ENCODE results near the gene SCAPER. TPM values are rescaled to one million over a fixed set of nuclear protein-coding genes. Genes with fewer than 3 reads are reported as not detected.
A peak's percentile ranks its signal among the peaks of the same experiment; 100 is the strongest.

The SCAPER gene
- total and polyA plus RNA-seq, 10 of the 15 experiments (the other 5 are each of a cell fraction or from before 2014, with no cell fraction given), result 1.0 to 7.7 (median 3.9) TPM

DNA sequence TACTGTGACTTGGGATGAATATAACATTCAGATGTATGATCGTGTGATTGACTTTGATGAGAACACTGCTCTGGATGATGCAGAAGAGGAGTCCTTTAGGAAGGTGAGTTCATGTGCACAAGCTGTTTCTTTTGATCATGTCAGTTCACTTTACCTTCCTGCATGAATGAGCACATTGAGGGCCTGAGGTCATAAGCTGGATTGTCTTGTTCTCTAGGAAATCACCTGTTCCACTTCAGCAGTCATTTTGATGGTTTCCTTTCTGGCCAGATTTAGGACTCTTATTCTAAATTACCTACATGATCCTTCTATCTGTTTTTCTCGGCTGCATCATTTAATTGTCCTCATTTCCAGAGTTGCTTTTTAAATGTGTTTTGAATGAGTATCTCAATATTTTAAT is 30.5 kb upstream of the SCAPER start (continued):
- TF ChIP-seq, protein P1, sequence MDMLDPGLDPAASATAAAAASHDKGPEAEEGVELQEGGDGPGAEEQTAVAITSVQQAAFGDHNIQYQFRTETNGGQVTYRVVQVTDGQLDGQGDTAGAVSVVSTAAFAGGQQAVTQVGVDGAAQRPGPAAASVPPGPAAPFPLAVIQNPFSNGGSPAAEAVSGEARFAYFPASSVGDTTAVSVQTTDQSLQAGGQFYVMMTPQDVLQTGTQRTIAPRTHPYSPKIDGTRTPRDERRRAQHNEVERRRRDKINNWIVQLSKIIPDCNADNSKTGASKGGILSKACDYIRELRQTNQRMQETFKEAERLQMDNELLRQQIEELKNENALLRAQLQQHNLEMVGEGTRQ (IDR thresholded peaks at IDR 0.05; ENCODE audit: borderline replicate concordance, low read depth, low read length), result no peak
- TF ChIP-seq SIN3A (IDR thresholded peaks at IDR 0.05; ENCODE audit: low read depth, low read length), result no peak
- TF ChIP-seq, protein P2, sequence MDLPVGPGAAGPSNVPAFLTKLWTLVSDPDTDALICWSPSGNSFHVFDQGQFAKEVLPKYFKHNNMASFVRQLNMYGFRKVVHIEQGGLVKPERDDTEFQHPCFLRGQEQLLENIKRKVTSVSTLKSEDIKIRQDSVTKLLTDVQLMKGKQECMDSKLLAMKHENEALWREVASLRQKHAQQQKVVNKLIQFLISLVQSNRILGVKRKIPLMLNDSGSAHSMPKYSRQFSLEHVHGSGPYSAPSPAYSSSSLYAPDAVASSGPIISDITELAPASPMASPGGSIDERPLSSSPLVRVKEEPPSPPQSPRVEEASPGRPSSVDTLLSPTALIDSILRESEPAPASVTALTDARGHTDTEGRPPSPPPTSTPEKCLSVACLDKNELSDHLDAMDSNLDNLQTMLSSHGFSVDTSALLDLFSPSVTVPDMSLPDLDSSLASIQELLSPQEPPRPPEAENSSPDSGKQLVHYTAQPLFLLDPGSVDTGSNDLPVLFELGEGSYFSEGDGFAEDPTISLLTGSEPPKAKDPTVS (IDR thresholded peaks at IDR 0.05; ENCODE audit: low read depth, low read length), result no peak
- TF ChIP-seq ASH2L (IDR thresholded peaks at IDR 0.05; ENCODE audit: borderline replicate concordance, low read depth), result no peak
- TF ChIP-seq, protein P3, sequence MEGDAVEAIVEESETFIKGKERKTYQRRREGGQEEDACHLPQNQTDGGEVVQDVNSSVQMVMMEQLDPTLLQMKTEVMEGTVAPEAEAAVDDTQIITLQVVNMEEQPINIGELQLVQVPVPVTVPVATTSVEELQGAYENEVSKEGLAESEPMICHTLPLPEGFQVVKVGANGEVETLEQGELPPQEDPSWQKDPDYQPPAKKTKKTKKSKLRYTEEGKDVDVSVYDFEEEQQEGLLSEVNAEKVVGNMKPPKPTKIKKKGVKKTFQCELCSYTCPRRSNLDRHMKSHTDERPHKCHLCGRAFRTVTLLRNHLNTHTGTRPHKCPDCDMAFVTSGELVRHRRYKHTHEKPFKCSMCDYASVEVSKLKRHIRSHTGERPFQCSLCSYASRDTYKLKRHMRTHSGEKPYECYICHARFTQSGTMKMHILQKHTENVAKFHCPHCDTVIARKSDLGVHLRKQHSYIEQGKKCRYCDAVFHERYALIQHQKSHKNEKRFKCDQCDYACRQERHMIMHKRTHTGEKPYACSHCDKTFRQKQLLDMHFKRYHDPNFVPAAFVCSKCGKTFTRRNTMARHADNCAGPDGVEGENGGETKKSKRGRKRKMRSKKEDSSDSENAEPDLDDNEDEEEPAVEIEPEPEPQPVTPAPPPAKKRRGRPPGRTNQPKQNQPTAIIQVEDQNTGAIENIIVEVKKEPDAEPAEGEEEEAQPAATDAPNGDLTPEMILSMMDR (IDR thresholded peaks at IDR 0.05 in 2 of 3, conservative IDR thresholded peaks at IDR 0.05 in 1 of 3; ENCODE audit: control insufficient read depth in 2 of 3, extremely low read depth in 1 of 3, insufficient read depth in 1 of 3, low read depth in 3 of 3, low read length in 3 of 3), result no peak
- TF ChIP-seq PML (IDR thresholded peaks at IDR 0.05; ENCODE audit: low read length), result no peak
- no peak for TF ChIP-seq LARP7 (IDR thresholded peaks at IDR 0.05)
- TF ChIP-seq, protein P4, sequence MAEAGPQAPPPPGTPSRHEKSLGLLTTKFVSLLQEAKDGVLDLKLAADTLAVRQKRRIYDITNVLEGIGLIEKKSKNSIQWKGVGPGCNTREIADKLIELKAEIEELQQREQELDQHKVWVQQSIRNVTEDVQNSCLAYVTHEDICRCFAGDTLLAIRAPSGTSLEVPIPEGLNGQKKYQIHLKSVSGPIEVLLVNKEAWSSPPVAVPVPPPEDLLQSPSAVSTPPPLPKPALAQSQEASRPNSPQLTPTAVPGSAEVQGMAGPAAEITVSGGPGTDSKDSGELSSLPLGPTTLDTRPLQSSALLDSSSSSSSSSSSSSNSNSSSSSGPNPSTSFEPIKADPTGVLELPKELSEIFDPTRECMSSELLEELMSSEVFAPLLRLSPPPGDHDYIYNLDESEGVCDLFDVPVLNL (IDR thresholded peaks at IDR 0.05; ENCODE audit: low read depth, low read length), result no peak
- TF ChIP-seq, protein P5, sequence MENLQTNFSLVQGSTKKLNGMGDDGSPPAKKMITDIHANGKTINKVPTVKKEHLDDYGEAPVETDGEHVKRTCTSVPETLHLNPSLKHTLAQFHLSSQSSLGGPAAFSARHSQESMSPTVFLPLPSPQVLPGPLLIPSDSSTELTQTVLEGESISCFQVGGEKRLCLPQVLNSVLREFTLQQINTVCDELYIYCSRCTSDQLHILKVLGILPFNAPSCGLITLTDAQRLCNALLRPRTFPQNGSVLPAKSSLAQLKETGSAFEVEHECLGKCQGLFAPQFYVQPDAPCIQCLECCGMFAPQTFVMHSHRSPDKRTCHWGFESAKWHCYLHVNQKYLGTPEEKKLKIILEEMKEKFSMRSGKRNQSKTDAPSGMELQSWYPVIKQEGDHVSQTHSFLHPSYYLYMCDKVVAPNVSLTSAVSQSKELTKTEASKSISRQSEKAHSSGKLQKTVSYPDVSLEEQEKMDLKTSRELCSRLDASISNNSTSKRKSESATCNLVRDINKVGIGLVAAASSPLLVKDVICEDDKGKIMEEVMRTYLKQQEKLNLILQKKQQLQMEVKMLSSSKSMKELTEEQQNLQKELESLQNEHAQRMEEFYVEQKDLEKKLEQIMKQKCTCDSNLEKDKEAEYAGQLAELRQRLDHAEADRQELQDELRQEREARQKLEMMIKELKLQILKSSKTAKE (IDR thresholded peaks at IDR 0.05; ENCODE audit: low read depth, poor library complexity, severe bottlenecking), result no peak
- TF ChIP-seq TBL1XR1 (IDR thresholded peaks at IDR 0.05; ENCODE audit: low read depth, low read length), result no peak
- TF ChIP-seq ZBED1 (IDR thresholded peaks at IDR 0.05; ENCODE audit: borderline replicate concordance), result 0 out of 2 replicates have a peak, but pooled peaks have one; percentile 43
- no peak for TF ChIP-seq STAT1 (conservative IDR thresholded peaks at IDR 0.05)
- TF ChIP-seq, protein P6, sequence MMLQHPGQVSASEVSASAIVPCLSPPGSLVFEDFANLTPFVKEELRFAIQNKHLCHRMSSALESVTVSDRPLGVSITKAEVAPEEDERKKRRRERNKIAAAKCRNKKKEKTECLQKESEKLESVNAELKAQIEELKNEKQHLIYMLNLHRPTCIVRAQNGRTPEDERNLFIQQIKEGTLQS (IDR thresholded peaks at IDR 0.05; ENCODE audit: borderline replicate concordance, extremely low read depth, low read depth, low read length), result no peak
- no peak for TF ChIP-seq BRCA1 (IDR thresholded peaks at IDR 0.05; ENCODE audit: low read depth, low read length)
- TF ChIP-seq EED (IDR thresholded peaks at IDR 0.05; ENCODE audit: low read depth), result peak; percentile 35; the same call in 1 of the 2 replicates
- TF ChIP-seq ZSCAN29 (IDR thresholded peaks at IDR 0.05), result no peak
- TF ChIP-seq KDM1A (IDR thresholded peaks at IDR 0.05; ENCODE audit: borderline replicate concordance), result no peak
- TF ChIP-seq PAX8 (IDR thresholded peaks at IDR 0.05), result peak; percentile 92; the same call in 1 of the 2 replicates
- TF ChIP-seq ZNF384 (IDR thresholded peaks at IDR 0.05; ENCODE audit: borderline replicate concordance, low read depth, low read length), result no peak
- TF ChIP-seq BCL11A (IDR thresholded peaks at IDR 0.05; ENCODE audit: low read depth, low read length), result 0 out of 2 replicates have a peak, but pooled peaks have one; percentile 23
- TF ChIP-seq EGR1 (IDR thresholded peaks at IDR 0.05; ENCODE audit: borderline replicate concordance in 1 of 2, low read depth in 2 of 2, low read length in 2 of 2), result no peak
- TF ChIP-seq CHD1 (IDR thresholded peaks at IDR 0.05; ENCODE audit: low read depth, low read length), result no peak

Data from GM12878 (cell line).